Measurements from ENCODE around the gene HYOU1. TPM values are rescaled to one million over a fixed set of nuclear protein-coding genes. Genes with fewer than 3 reads are reported as not detected.

HYOU1 gene
- total RNA-seq, 4 donors from 2014 or later = 32.0 to 49.2 (median 39.9) TPM

DNA sequence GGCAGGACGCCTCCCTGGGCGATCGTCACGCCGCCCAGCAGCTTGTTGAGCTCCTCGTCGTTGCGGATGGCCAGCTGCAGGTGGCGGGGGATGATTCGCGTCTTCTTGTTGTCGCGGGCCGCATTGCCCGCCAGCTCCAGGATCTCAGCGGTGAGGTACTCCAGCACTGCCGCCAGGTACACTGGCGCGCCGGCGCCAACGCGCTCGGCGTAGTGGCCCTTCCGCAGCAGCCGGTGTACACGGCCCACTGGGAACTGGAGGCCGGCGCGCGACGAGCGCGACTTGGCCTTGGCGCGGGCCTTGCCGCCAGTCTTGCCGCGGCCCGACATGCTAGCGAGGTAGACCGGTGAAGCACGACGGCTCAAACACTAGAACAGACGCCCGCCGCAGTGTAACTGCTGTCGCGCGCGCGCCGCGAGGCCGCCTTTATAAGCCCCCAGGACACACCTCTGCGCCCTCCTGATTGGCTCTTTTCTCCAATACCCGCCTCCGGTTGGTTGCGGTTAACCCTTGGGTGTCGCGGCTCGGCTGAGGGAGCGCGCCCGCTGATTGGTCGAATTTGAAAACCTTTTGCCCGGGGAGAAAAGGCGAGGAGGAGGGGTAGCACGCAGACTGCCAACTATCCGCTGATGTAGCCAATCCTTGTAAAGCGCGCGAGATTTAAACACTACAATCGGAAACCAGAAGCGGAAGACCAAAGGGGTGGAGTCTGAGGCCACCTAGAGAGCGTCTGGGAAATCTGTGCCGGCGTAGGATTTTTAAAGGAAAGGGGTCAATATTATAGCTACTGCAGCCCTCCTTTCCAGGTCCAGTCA lies 38.3 kb upstream of the HYOU1 start:
- TF ChIP-seq, protein P1, sequence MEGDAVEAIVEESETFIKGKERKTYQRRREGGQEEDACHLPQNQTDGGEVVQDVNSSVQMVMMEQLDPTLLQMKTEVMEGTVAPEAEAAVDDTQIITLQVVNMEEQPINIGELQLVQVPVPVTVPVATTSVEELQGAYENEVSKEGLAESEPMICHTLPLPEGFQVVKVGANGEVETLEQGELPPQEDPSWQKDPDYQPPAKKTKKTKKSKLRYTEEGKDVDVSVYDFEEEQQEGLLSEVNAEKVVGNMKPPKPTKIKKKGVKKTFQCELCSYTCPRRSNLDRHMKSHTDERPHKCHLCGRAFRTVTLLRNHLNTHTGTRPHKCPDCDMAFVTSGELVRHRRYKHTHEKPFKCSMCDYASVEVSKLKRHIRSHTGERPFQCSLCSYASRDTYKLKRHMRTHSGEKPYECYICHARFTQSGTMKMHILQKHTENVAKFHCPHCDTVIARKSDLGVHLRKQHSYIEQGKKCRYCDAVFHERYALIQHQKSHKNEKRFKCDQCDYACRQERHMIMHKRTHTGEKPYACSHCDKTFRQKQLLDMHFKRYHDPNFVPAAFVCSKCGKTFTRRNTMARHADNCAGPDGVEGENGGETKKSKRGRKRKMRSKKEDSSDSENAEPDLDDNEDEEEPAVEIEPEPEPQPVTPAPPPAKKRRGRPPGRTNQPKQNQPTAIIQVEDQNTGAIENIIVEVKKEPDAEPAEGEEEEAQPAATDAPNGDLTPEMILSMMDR (IDR thresholded peaks at IDR 0.05; ENCODE audit: low read depth) = no peak

DNA sequence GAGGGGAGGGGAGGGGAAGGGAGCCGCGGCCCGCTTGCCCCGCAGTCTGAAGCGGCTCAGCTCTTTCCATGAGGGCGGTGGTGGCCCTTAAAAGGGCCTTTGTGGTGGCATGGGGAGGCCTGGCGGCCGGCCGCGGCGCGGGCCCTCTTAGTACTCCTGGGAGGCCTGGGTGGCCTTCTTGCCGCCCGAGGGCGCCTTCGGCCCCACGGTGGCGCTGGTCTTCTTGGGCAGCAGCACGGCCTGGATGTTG lies 37.7 kb upstream of the HYOU1 start:
- TF ChIP-seq, protein P1 (IDR thresholded peaks at IDR 0.05; ENCODE audit: low read depth) = no peak

DNA sequence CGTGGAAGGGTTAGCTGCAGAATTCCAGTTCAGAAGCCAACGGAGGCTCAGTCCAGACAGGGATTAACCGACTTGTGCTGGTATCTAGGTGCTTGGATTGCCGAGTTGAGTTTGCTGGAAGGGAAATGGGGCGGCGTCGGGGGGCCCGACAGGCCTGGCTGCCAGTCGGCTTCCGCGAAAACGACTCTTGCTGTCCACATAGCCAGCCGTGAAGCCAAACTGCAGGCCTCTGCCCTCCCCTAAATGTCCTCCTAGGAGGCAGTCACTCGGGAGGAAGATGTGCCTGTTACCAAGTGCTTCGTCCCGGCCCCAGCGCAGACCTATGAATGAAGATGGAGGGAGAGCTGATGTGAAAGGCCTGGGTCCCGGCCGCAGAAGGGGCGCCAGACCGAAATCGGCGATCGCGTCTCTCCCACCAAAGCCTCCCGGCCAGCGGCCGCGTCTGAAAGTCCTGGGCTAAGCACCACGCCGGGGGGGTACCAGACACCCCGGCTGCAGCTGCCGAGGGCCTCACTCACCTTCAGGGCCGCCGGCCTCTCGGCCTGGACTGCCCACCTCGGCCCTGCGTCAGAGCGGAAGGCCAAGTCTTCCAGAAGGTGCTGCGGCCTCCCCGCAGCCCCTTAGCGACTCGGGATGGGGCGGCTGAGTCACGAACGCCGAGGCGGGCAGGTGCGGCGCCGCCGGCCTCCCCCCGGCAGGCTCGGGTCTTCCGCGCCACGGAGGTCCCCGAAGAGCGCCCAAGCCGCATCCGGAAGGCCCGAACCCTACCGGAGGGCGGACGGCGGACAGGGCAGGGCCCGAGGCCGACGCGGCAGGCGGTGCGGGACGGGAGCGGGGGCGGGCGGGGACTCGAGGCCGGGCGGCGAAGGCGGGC lies 37.2 kb upstream of the HYOU1 start:
- TF ChIP-seq, protein P1 (IDR thresholded peaks at IDR 0.05; ENCODE audit: low read depth) = no peak

DNA sequence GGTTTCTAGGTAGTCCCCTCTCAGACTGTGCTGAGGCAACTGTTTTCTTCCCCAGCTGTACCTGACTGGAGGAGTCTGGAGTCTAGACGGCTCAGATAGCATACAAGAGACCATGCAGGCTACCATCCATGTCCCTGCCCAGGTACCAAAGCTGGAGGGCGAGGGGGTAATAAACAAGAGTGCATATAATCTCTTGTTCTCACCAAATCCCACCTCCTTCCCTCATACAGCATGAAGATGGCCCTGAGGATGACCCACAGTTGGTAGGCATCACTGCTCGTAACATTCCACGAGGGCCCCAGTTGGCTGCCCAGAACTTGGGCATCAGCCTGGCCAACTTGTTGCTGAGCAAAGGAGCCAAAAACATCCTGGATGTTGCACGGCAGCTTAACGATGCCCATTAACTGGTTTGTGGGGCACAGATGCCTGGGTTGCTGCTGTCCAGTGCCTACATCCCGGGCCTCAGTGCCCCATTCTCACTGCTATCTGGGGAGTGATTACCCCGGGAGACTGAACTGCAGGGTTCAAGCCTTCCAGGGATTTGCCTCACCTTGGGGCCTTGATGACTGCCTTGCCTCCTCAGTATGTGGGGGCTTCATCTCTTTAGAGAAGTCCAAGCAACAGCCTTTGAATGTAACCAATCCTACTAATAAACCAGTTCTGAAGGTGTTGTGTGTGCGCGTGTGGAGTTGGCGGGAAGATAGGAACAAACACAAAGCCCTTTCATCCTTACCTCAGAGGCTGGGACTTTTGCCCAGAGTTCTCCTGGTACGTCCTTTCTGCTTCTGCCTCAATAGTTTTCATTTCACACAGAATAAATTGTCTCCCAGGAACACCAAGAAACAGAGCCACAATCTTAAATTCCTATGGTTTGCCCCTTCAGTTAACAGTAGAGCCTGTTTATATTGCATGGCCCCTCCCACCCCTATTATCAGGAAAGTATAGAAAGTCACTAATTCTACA lies 36.2 kb upstream of the HYOU1 start:
- TF ChIP-seq, protein P1 (IDR thresholded peaks at IDR 0.05; ENCODE audit: low read depth) = no peak

DNA sequence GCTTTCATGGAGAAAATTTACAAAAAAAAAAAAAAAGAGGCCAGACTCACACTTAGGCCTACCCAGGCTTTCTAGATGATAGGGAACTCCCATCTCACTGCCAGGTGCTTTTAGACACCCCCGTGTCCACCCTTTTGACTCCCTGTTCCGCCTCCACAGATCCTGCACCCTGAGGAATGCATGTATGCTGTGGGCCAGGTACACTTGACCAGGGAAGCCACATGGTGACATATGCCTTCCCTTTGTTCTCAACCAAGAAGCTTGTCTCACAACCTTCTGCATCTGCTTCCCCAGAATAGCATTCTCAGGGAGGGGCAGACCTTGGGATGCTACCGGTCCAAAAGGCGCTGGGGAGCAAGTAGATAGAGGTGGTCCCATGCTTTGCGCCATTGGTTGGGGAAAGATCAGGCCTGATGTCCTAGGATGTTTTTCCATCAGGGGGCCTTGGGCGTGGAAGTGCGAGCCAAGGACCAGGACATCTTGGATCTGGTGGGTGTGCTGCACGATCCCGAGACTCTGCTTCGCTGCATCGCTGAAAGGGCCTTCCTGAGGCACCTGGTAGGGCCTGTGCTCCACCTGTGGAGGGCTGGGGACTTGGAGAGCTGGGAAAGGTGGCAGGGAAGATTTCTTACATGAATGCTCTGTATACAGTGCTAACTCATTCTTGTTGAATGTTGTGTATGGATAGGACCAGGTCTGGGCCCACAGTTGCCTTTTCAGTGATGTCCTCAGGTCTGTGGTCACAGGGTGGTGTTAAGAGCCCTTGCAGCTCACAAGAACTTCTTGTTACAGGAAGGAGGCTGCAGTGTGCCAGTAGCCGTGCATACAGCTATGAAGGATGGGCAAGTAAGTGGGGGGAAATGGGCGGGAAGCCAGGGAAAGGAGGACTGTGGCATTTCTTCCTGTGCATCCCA lies 35.2 kb upstream of the HYOU1 start:
- TF ChIP-seq, protein P1 (IDR thresholded peaks at IDR 0.05; ENCODE audit: low read depth) = no peak

DNA sequence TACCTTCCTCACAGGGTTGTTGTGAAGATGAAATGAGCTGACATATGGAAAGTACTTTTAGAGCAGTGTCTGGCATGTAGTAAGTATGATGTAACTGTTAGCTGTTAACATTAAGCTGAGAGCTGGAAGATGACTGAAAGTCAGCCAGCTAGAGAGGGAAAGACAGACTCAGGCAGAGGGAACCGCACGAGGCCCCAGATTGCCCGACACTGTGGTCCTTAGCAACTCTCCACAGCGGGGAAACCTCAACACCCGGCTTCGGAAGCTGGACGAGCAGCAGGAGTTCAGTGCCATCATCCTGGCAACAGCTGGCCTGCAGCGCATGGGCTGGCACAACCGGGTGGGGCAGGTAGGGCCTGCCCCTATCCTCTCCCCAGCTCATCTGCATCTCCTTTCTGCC lies 34.2 kb upstream of the HYOU1 start:
- TF ChIP-seq, protein P1 (IDR thresholded peaks at IDR 0.05; ENCODE audit: low read depth) = no peak
